ENCODE results near the gene CAPZA1.

CAPZA1 gene

DNA sequence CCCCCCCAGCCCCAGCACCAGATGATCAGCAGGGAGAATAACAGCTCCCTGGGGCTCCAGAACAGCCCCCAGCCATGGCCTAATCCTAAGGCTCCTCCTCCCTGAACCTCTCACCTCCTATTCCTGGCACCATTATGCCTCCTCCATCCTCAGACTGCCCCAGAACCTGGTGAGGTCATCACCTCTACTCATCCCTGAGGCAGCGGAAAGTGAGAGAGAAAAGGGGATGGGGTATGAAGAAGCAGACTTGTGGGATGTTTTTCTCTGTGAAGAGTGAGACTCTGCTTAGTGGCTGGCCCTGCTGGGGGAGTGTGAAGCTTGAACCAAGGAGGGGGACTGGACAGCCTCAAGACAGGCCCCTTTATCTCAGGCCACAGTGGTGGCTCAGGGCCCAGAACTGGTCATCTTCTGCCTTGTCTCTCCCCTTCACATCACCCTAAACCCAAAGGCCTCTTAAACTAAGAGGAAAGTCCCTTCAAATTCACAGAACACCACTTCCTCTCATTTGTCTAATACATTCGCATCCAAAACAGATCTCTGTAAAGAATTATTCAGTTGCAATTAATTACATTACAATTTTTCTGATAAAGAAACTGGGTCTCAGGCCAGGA lies 97.7 kb downstream of the CAPZA1 start:
- FAIRE-seq = no peak

DNA sequence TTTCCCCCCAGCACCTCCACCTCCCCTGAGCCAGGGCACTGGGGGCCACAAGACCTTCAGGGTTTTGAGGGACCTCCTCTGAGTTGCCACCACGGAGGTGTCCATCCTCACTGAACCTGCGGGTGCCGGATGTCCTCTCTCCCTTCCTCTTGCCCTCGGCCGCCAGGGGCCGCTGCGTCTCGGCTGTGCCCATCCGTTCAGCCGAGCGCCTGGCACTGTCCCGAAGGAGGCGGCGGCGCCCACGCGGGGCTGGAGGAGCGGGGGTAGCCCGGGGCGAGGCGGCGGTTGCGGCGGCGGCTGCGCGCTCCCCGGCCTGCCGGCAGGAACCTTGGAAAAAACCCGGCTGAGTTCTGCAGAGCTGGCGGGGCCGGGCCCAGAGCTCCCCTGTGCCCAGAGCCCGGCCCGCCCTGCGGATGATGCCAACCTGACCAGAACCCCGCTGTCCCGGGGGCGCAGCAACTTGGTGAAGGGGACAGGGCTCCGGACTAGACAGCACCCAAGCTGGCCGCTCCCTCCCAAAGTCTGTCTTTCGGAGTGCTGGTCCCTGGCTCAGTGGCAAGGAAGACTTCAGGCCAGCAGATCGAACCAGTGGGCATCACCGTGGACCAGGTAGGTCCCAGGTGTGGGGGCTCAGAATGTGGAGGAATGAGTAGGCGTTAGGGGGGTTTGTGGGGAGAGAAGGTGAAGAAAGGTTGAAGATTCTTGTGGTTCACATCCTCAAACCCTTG lies 99.2 kb downstream of the CAPZA1 start:
- FAIRE-seq = no peak

GRCh38 chr1:112719706-112720105 lies 100.1 kb downstream of the CAPZA1 start:
- FAIRE-seq = no peak

DNA sequence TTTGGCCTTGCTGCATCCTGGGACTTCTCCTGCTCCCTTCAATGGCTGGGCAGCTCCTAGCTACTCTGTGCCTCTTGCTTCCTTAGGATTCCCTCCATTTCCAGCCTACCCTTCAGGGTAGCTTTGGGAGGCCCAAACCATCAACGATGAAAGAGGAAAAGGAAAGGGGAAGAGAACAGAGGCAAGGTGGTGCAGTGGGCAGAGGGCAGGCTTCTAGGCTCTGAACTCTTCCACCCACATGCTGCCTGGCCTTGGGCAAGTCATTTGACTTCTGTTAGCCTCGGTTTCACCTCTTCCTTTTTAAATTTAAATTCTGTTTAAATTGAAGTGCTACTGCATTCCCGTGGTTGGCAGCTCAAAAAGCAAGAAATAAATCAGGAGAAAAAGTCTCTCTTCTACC lies 101.2 kb downstream of the CAPZA1 start:
- no peak for FAIRE-seq
